Skin epidermis (tissue), 12 donors: ENCODE measurements around the gene RHOT2.
"Not testable (repeated sequence)": the region's sequence is repeated elsewhere in the genome, so short reads cannot be mapped to it uniquely, and the experiment has no call there.

Experiments
- H3K27ac ChIP-seq, 21 experiments: fragments of 200-600 bp; sonication (generic) in 11 of 21; one replicate each; pipeline ENCODE4 v1.5.0; 2020; ENCODE audit warnings: mild to moderate bottlenecking in 3 of 21, inconsistent platforms in 2 of 21, moderate library complexity in 2 of 21
- H3K4me3 ChIP-seq, 7 experiments: fragments of 200-600 bp; sonication (generic) in 2 of 7; one replicate each; pipeline ENCODE4 v1.5.0; 2020; ENCODE audit warnings: inconsistent platforms in 2 of 7, mild to moderate bottlenecking in 2 of 7, moderate library complexity in 1 of 7

Gene RHOT2

GRCh38 chr16:691242-691641 lies 23.3 kb downstream of the RHOT2 start:
- H3K27ac ChIP-seq: peak overlapping the region in 4 of 21 experiments; percentile 0 to 95 (median 92)
- H3K4me3 ChIP-seq: not testable (repeated sequence)

DNA sequence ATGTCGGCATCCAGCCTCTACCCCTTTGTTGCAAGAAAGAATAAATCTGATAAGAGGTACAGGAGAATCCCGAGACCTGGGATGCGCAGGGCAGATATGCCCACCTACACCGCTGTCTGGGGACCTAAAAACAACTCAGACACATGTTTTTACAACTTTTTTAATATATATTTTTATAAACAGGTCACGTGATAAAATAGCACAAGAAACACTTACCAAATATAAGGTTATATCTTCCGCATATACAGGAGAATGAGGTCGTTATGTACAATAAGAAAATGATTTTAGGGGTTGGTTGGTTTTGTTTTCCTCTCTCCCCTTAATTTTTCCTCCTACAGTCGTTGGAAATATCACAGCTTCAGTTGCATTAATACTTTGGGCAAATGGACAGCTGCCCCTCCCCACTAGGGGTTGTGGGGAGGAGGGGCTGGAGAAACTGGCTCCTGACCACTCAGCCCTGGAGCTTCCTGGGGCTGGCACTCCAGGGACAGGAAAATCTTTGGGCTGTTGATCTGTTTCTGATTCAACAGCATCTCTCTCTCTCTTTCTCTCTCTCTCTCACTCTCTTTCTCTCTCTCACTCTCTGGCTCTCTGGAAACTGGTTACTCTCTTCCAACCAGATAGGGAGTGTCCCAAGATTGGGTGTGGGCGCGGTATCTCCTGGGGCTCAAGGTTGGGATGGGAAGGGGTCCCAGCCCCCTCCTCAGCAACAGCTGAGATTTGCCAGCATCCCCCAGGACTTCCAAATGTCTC lies 24.6 kb downstream of the RHOT2 start:
- H3K4me3 ChIP-seq: no peak overlapping the region
- H3K27ac ChIP-seq: peak overlapping the region in 3 of 21 experiments; percentile 9 to 29 (median 25)

DNA sequence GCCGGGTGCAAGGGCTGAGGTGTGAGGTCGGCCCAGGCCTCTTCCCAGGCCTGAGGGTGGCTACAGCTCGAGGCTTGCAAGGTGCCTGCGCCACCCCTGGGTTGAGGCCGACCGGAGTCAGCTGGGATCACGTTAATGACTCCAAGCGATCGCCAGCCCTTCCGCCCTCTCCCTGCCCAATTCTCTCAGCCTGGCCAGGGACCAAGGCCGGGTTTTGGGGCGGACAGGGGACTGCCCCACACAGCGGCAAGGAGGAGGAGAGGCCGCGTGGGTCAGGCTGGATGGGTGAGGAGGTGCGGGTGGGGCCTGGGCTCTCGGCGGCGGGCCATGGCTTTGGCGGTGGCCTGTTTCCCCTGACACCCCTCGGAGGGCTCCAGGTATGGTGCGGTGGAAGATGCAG lies 25.4 kb downstream of the RHOT2 start:
- Histone ChIP-seq H3K4me3 (no peak overlapping the region), H3K27ac (peak overlapping the region in 4 of 21 experiments; percentile 0 to 31 (median 27))

GRCh38 chr16:693766-694165 lies 25.8 kb downstream of the RHOT2 start:
- H3K27ac ChIP-seq: peak overlapping the region in 4 of 21 experiments; percentile 0 to 31 (median 27)
- peak overlapping the region in 2 of 7 experiments; percentile 33 to 51 for H3K4me3 ChIP-seq

DNA sequence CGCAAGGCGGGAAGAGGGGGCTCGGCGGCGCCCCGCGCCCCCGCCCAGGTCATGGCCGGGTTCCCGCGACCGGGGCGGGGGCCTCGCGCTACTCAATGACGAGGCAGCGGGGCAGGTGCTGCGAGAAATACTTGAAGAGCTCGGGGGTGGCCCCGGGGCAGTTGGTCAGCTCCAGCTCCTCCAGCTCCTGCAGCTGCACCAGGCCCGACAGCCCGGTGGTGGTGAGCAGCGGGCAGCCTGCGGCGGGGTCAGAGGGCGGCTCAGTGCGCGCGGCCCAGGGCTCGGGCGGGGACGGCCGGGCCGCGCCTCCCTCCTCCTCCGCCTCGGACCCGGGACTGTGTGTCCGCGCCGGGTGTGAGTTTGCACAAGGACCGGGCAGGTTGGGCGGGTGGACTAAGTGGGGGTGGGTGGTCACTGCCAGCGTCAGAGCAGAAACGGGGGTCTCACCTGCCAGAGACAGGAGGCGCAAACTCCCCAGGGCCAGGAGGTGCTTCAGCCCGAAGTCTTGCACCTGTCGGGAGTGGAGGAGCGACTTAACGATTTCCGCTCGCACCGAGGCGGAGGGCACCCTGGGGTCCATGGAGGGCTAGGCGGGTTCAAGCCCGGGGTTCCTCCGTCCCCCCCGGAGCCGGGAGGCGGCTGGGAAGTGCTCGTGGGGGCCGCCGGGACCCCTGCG lies 26.4 kb downstream of the RHOT2 start:
- H3K4me3 ChIP-seq: peak overlapping the region; percentile 15 to 51 (median 33)
- peak overlapping the region in 15 of 21 experiments; percentile 19 to 78 (median 60) for H3K27ac ChIP-seq

DNA sequence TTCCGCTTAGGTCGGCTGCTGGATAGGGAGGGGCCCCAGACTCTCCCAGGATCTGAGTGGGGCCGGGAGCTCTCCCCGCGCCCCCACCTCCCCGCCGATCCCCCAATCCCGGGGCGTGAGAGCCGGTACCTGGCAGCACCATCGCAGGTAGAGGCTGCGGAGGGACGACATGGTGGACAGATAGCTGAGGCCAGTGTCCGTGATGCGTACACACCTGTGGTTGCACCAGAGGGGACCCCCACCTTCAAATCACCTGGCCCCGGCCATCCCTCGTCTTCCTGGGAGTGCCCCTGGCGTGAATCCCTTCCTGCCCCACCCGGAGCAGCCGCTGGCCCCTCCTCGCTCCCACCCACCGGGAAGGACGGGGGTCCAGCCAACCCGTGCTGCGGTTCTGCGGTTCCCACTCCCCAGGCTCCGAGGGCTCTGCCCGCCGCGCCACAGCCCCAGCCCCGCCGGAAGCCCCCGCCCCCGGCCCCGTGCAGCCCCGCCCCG lies 27.0 kb downstream of the RHOT2 start:
- H3K4me3 ChIP-seq: peak overlapping the region; percentile 15 to 51 (median 33)
- H3K27ac ChIP-seq: peak overlapping the region in 16 of 21 experiments; percentile 19 to 78 (median 60)

- peak overlapping the region in 15 of 21 experiments; percentile 38 to 76 (median 66) for H3K27ac ChIP-seq
- peak overlapping the region; percentile 15 to 51 (median 33) for H3K4me3 ChIP-seq
These were observed 27.6 kb downstream of the RHOT2 start for GRCh38 chr16:695355-696089.

DNA sequence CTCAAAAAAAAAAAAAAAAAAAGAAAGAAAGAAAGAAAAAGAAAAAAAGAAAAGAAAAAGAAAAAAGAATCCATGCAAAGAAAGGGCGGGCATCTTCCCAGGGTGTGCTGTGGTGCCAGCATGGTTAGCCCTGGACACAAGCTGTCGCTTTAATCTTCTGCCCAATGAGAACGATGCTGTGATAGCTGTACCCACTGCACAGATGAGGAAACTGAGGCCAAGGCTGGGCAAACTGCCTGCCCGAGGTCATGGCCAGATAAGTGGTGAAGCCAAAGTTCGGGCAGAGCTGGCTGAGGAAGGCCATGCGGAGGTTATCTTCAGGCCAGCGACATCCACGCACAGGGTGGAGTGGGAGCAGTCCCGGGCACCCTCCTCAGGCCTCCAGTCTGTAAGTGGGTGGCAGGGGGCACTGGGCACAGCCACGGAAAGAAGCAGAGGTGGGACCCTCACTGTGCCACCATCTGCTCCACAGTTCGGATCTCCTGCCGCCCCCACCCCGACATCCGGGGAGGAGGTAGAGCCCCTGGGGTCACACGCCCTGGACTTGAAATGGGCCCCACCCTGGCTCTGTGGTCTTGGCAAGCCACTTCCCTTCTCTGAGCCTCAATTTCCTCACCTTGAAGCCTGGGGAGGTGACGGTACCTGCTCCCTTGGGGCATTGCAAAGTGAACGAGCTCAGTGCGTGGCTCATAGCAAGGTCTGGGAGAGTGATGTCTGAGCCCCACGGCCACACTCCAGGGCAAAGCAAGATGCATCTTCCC lies 31.2 kb downstream of the RHOT2 start:
- Histone ChIP-seq H3K4me3 (no peak overlapping the region), H3K27ac (no peak overlapping the region)

- no peak overlapping the region for H3K27ac ChIP-seq
- H3K4me3 ChIP-seq: no peak overlapping the region
These were observed 33.0 kb downstream of the RHOT2 start for GRCh38 chr16:700684-701584.

GRCh38 chr16:702341-702740 lies 34.4 kb downstream of the RHOT2 start:
- H3K4me3 ChIP-seq: no peak overlapping the region
- H3K27ac ChIP-seq: no peak overlapping the region

DNA sequence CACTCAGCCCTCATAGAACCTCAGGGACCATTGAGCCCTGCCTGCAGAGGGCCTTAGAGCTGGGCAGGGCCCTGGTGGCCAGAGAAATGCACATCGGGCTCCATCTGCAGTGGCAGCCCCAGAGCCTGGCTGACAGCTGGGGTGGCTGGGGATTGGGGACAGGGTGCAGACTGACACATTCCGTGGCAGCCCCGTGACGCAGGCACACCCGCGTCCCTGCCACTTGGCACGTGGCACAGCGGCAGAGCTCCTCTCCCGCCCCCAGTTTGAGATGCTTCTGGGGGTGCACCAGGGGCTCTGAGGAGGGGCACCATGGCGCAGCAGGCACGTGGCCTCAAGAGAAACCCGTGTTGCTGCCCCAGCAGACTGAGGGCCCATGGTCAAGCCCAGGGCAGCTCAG lies 35.5 kb downstream of the RHOT2 start:
- Histone ChIP-seq H3K27ac (no peak overlapping the region), H3K4me3 (no peak overlapping the region)

DNA sequence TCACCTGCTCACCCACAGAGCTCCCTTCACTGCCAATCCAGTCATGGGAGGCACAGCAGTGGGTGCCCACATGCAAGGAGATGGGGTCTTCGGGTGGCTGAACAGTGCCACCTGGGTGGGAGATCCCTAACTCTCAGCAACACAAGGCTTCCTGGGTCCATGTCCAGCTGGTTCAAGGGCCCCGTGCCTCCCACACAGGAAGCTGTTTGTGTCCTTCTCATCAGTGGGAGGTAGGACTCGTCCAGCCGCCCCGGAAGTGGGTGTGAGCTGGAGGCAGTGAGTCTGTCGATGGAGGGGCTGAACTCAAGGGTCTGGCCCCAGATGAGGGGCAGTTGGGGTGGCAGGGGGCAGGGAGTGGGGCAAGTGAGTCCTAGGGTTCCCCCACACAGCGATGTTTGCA lies 36.1 kb downstream of the RHOT2 start:
- H3K4me3 ChIP-seq: no peak overlapping the region
- no peak overlapping the region for H3K27ac ChIP-seq

DNA sequence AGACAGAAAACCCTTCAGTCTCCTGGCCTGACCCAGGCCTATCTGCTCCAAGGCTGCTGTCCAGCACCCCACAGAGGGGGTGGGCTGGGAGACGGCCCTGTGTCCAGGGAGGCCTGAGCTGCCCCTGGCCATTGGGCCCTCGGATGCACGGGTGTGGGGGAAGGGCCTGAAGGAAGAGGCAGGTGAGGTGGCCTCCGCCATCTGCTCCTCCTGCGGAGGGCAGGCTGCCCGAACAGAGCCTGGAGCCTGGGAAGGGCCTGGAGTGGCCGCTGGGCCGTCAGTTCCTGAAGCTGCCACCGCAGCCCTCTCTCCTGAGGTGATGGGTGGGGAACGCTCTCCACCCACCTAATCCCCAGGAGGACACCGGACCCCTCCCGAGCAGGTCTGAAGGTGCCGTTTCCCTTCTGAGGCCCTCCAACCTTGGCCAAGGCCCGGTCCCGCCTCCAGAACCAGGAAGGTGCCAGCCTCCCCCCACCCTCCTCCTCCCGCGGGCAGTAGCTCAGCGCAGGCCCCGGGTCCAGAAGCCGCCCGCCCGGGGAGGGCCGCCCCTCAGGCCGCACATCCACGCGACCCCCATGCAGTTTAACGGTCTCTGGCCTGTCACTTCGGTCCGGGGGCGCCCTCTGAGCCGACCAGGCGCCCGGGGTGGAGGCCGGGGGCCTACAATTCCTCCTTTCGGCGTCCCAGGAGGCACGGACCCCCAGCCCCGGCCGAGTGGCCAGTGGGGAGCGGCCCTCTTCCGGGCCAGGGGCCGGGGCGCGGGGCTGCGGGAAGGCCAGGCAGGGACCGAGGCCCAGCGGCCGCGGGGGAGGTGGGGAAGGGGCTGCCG lies 36.8 kb downstream of the RHOT2 start:
- peak overlapping the region in 1 of 7 experiments; percentile 30 for H3K4me3 ChIP-seq
- no peak overlapping the region for H3K27ac ChIP-seq

- Histone ChIP-seq H3K4me3 (peak within 1 kb of the TSS in 1 of 7 experiments; percentile 30), H3K27ac (no peak within 1 kb of the TSS)
These were observed 37.7 kb downstream of the RHOT2 start, which contains the start of gene FBXL16 for GRCh38 chr16:705431-706188. TSS of gene FBXL16 (minus strand) at chr16:705801. CDS start at chr16:697405, 8,396 bp downstream.

DNA sequence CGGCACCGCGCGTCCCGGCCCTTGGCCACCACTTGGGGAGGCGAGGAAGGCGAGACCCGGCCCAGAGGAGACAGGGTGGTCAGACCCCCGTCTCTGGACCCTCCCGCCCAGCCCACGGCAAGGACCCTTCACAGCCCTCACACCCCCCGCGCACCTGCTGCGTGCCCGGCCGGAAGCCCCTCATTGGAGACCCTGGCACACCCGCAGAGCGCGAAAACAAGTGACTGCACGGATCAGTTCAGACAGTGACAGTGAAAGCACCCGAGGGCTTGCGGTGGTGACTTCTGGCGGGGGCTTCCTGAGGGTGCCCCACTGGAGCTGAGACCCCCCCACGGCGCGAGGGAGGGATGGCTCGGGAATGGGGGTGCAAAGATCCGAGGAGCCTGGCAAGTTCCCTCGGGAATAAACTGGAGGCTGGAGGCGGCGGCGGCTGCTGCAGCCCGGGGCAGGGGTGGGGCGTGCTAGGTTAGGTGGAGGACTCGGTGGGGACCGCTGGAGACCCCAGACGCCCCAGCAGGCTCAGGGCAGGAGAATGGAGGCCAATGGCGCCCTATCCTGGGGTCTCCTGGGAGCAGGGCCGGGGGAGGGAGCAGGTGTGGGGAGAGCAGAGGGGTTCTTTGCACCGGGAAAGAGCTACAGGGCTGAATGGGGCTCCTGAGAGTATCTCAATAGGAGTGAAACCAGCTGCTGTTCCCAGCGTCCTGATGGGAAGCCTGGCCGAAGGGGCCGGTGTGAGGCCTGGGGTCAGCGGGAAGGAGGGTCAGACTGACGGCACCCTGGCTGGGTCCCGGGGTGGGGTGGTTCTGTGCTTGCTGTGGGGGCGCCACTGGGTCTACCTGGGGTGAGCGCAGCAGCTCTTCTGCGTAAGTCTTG lies 38.5 kb downstream of the RHOT2 start:
- Histone ChIP-seq H3K27ac (no peak overlapping the region), H3K4me3 (peak overlapping the region in 1 of 7 experiments; percentile 25)

GRCh38 chr16:707062-707538 lies 39.2 kb downstream of the RHOT2 start:
- Histone ChIP-seq H3K4me3 (no peak overlapping the region), H3K27ac (no peak overlapping the region)
